ENCODE results near the gene MRPL11.

GRCh38 chr11:66465373-66466224 is 27.0 kb upstream of the MRPL11 start:
- TF ChIP-seq, protein P1, sequence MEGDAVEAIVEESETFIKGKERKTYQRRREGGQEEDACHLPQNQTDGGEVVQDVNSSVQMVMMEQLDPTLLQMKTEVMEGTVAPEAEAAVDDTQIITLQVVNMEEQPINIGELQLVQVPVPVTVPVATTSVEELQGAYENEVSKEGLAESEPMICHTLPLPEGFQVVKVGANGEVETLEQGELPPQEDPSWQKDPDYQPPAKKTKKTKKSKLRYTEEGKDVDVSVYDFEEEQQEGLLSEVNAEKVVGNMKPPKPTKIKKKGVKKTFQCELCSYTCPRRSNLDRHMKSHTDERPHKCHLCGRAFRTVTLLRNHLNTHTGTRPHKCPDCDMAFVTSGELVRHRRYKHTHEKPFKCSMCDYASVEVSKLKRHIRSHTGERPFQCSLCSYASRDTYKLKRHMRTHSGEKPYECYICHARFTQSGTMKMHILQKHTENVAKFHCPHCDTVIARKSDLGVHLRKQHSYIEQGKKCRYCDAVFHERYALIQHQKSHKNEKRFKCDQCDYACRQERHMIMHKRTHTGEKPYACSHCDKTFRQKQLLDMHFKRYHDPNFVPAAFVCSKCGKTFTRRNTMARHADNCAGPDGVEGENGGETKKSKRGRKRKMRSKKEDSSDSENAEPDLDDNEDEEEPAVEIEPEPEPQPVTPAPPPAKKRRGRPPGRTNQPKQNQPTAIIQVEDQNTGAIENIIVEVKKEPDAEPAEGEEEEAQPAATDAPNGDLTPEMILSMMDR (conservative IDR thresholded peaks at IDR 0.05; ENCODE audit: low read length): no peak
- TF ChIP-seq EZH2phosphoT487 (IDR thresholded peaks at IDR 0.05; ENCODE audit: borderline replicate concordance): no peak
